NB4 (cell line): ENCODE measurements around the gene PPP1CA.
"Not testable (repeated sequence)": the region's sequence is repeated elsewhere in the genome, so short reads cannot be mapped to it uniquely, and the experiment has no call there.

Experiments used
- MYC ChIP-seq: IDR thresholded peaks from 2 replicates; pipeline ENCODE4 v1.6.1; 2011; ENCODE audit warnings: low read depth, low read length
- POLR2A ChIP-seq: IDR thresholded peaks from 2 replicates; pipeline ENCODE4 v1.6.1; 2011; ENCODE audit warnings: mild to moderate bottlenecking; ENCODE audit not compliant: insufficient read length; ENCODE audit errors: extremely low read depth
- TF ChIP-seq, protein P1 (sequence below): IDR thresholded peaks from one replicate; pipeline ENCODE4 v1.5.1; 2012; ENCODE audit warnings: low read depth, low read length
- TF ChIP-seq, protein P2 (sequence below): IDR thresholded peaks from 2 replicates; pipeline ENCODE4 v1.6.1; 2011; ENCODE audit warnings: low read depth, low read length

DNA sequence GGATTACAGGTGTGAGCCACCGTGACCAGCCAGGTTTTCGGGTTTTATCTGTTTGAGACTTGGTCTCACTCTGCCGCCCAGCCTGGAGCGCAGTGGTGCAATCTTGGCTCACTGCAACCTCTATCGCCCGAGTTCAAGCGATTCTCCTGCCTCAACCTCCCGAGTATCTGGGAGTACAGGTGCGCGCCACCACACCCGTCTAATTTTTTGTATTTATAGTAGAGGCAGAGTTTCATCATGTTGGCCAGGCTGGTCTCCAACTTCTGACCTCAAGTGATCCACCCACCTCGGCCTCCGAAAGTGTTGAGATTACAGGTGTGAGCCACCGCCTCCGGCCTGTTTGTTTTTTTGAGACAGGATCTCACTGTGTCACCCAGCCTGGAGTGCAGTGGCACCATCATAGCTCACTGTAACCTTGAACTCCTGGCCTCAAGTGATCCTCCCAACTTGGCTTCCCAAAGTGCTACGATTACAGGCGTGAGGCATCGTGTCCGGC, 25.8 kb upstream of the PPP1CA start:
- TF ChIP-seq, protein P1, sequence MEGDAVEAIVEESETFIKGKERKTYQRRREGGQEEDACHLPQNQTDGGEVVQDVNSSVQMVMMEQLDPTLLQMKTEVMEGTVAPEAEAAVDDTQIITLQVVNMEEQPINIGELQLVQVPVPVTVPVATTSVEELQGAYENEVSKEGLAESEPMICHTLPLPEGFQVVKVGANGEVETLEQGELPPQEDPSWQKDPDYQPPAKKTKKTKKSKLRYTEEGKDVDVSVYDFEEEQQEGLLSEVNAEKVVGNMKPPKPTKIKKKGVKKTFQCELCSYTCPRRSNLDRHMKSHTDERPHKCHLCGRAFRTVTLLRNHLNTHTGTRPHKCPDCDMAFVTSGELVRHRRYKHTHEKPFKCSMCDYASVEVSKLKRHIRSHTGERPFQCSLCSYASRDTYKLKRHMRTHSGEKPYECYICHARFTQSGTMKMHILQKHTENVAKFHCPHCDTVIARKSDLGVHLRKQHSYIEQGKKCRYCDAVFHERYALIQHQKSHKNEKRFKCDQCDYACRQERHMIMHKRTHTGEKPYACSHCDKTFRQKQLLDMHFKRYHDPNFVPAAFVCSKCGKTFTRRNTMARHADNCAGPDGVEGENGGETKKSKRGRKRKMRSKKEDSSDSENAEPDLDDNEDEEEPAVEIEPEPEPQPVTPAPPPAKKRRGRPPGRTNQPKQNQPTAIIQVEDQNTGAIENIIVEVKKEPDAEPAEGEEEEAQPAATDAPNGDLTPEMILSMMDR = not testable (repeated sequence)
- not testable (repeated sequence) for TF ChIP-seq POLR2A, MYC
- TF ChIP-seq, protein P2, sequence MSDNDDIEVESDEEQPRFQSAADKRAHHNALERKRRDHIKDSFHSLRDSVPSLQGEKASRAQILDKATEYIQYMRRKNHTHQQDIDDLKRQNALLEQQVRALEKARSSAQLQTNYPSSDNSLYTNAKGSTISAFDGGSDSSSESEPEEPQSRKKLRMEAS = not testable (repeated sequence)
